Measurements from ENCODE around the gene PTCD2.
"Not testable (repeated sequence)": the region's sequence is repeated elsewhere in the genome, so short reads cannot be mapped to it uniquely, and the experiment has no call there.

The PTCD2 gene

GRCh38 chr5:72379936-72380335 lies 59.8 kb downstream of the PTCD2 start:
- no peak for DNase-seq (ENCODE audit: low read depth)

- no peak for DNase-seq (ENCODE audit: low read depth)
These were observed 60.5 kb downstream of the PTCD2 start for GRCh38 chr5:72380492-72381274.

GRCh38 chr5:72383280-72383679 lies 63.1 kb downstream of the PTCD2 start:
- no peak for DNase-seq (ENCODE audit: low read depth)

- DNase-seq (ENCODE audit: low read depth): no peak
These were observed 63.6 kb downstream of the PTCD2 start for GRCh38 chr5:72383726-72384125.

- DNase-seq (ENCODE audit: low read depth): no peak
These were observed 66.5 kb downstream of the PTCD2 start for GRCh38 chr5:72386639-72387038.

- no peak for DNase-seq (ENCODE audit: low read depth)
These were observed 67.8 kb downstream of the PTCD2 start for GRCh38 chr5:72387985-72388384.

GRCh38 chr5:72388646-72389045 lies 68.5 kb downstream of the PTCD2 start:
- no peak for DNase-seq (ENCODE audit: low read depth)

GRCh38 chr5:72390836-72391235 lies 70.7 kb downstream of the PTCD2 start:
- no peak for DNase-seq (ENCODE audit: low read depth)

GRCh38 chr5:72392326-72392733 lies 72.2 kb downstream of the PTCD2 start:
- DNase-seq (ENCODE audit: low read depth): no peak

- no peak for DNase-seq (ENCODE audit: low read depth)
These were observed 72.9 kb downstream of the PTCD2 start for GRCh38 chr5:72393052-72393451.

GRCh38 chr5:72394688-72395087 lies 74.5 kb downstream of the PTCD2 start:
- DNase-seq (ENCODE audit: low read depth): no peak

GRCh38 chr5:72397836-72398235 lies 77.7 kb downstream of the PTCD2 start:
- no peak for DNase-seq (ENCODE audit: low read depth)

GRCh38 chr5:72400950-72401349 lies 80.8 kb downstream of the PTCD2 start:
- DNase-seq (ENCODE audit: low read depth): no peak

GRCh38 chr5:72402381-72402890 lies 82.3 kb downstream of the PTCD2 start:
- no peak for DNase-seq (ENCODE audit: low read depth)

- no peak for DNase-seq (ENCODE audit: low read depth)
These were observed 82.9 kb downstream of the PTCD2 start for GRCh38 chr5:72402959-72403628.

GRCh38 chr5:72404771-72405170 lies 84.6 kb downstream of the PTCD2 start:
- DNase-seq (ENCODE audit: low read depth): not testable (repeated sequence)

- no peak for DNase-seq (ENCODE audit: low read depth)
These were observed 86.9 kb downstream of the PTCD2 start for GRCh38 chr5:72407078-72407477.

- no peak for DNase-seq (ENCODE audit: low read depth)
These were observed 87.4 kb downstream of the PTCD2 start for GRCh38 chr5:72407541-72407940.

GRCh38 chr5:72408127-72408526 lies 88.0 kb downstream of the PTCD2 start:
- no peak for DNase-seq (ENCODE audit: low read depth)

GRCh38 chr5:72408603-72409002 lies 88.4 kb downstream of the PTCD2 start:
- no peak for DNase-seq (ENCODE audit: low read depth)

GRCh38 chr5:72410688-72411295 lies 90.6 kb downstream of the PTCD2 start:
- no peak for DNase-seq (ENCODE audit: low read depth)

GRCh38 chr5:72412283-72413055 lies 92.3 kb downstream of the PTCD2 start:
- no peak for DNase-seq (ENCODE audit: low read depth)

Data from HS-27A (cell line).